Upper lobe of right lung (tissue), 1 donor: Measurements from ENCODE around the gene SARM1. TPM values are rescaled to one million over a fixed set of nuclear protein-coding genes. Genes with fewer than 3 reads are reported as not detected.

Experiments
- ATAC-seq: fragments of 200-7000 bp; cut with Tn5 transposase; one replicate; pipeline ENCODE4 v1.9.1; 2020; ENCODE audit warnings: mild to moderate bottlenecking, moderate library complexity
- DNase-seq: peaks from one replicate; pipeline ENCODE4 v3.0.0-alpha.2; 2020
- H3K27ac ChIP-seq: fragments of 200-600 bp; one replicate; pipeline ENCODE4 v1.8.0; 2022
- H3K27me3 ChIP-seq: fragments of 200-600 bp; one replicate; pipeline ENCODE4 v1.8.0; 2022; ENCODE audit warnings: mild to moderate bottlenecking
- H3K36me3 ChIP-seq: fragments of 200-600 bp; one replicate; pipeline ENCODE4 v1.8.0; 2022
- H3K4me1 ChIP-seq: fragments of 200-600 bp; one replicate; pipeline ENCODE4 v1.8.0; 2022
- H3K4me3 ChIP-seq: fragments of 200-600 bp; one replicate; pipeline ENCODE4 v1.8.0; 2022; ENCODE audit warnings: mild to moderate bottlenecking
- H3K9me3 ChIP-seq: fragments of 200-600 bp; one replicate; pipeline ENCODE4 v1.8.0; 2022
- intact Hi-C: fragments of 100-400 bp; cut with DNase I; formaldehyde crosslinking; loops from one replicate; pipeline ENCODE4 v1.11.0; 2022
- total RNA-seq: library from RNA; stranded (reverse); fragmentation: NEBNext Ultra II Directional; extraction: Animal tissue kit (Norgen Biotek cat#: 25700); gene quantifications from one replicate; pipeline ENCODE4 v1.2.1, GENCODE V29; 2021
- TF ChIP-seq, protein P1 (sequence below): fragments of 200-600 bp; IDR thresholded peaks from one replicate; pipeline ENCODE4 v1.8.0; 2022; ENCODE audit warnings: antibody characterized with exemption
- donor health status: DM: no; HTN: yes; CAD: no; lungs with severe emphysema.

SARM1 gene
- total RNA-seq, 1 donor from 2014 or later: 14.4 TPM

- ATAC-seq (peak; percentile 70), DNase-seq (no peak)
- no peak overlapping the region for H3K4me3 ChIP-seq
- H3K4me1 ChIP-seq: peaks cover 15% of the 10 kb centered on the region
- TF ChIP-seq, protein P1, sequence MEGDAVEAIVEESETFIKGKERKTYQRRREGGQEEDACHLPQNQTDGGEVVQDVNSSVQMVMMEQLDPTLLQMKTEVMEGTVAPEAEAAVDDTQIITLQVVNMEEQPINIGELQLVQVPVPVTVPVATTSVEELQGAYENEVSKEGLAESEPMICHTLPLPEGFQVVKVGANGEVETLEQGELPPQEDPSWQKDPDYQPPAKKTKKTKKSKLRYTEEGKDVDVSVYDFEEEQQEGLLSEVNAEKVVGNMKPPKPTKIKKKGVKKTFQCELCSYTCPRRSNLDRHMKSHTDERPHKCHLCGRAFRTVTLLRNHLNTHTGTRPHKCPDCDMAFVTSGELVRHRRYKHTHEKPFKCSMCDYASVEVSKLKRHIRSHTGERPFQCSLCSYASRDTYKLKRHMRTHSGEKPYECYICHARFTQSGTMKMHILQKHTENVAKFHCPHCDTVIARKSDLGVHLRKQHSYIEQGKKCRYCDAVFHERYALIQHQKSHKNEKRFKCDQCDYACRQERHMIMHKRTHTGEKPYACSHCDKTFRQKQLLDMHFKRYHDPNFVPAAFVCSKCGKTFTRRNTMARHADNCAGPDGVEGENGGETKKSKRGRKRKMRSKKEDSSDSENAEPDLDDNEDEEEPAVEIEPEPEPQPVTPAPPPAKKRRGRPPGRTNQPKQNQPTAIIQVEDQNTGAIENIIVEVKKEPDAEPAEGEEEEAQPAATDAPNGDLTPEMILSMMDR: no peak
- H3K9me3 ChIP-seq: no peaks in the 10 kb centered on the region
- no peaks in the 10 kb centered on the region for H3K27me3 ChIP-seq
- H3K27ac ChIP-seq: no peak overlapping the region
- intact Hi-C loops: no loop called here
- peaks cover 100% of the 10 kb centered on the region for H3K36me3 ChIP-seq
Observed at GRCh38 chr17:28345419-28346198, 25.9 kb upstream of the SARM1 start.

- peaks cover 15% of the 10 kb centered on the region for H3K4me1 ChIP-seq
- peaks cover 100% of the 10 kb centered on the region for H3K36me3 ChIP-seq
- H3K27ac ChIP-seq: peak overlapping the region; percentile 8
- no peak overlapping the region for H3K4me3 ChIP-seq
- H3K27me3 ChIP-seq: no peaks in the 10 kb centered on the region
- no peaks in the 10 kb centered on the region for H3K9me3 ChIP-seq
- TF ChIP-seq, protein P1: no peak
- intact Hi-C loops: no loop called here
- DNase-seq: peak; percentile 4
- ATAC-seq: no peak
Observed at GRCh38 chr17:28346199-28346580, 25.3 kb upstream of the SARM1 start.

GRCh38 chr17:28346746-28347246 is 24.7 kb upstream of the SARM1 start:
- Histone ChIP-seq H3K4me3 (no peak overlapping the region), H3K27ac (peak overlapping the region; percentile 8), H3K36me3 (peaks cover 100% of the 10 kb centered on the region), H3K27me3 (no peaks in the 10 kb centered on the region), H3K4me1 (peaks cover 15% of the 10 kb centered on the region), H3K9me3 (no peaks in the 10 kb centered on the region)
- TF ChIP-seq, protein P1: peak; percentile 40
- ATAC-seq (peak; percentile 23), DNase-seq (peak; percentile 51)
- intact Hi-C loops: no loop called here

- H3K27me3 ChIP-seq: no peaks in the 10 kb centered on the region
- H3K36me3 ChIP-seq: peaks cover 100% of the 10 kb centered on the region
- ATAC-seq: no peak
- TF ChIP-seq, protein P1: no peak
- H3K4me3 ChIP-seq: no peak overlapping the region
- intact Hi-C loops: no loop called here
- H3K27ac ChIP-seq: peak overlapping the region; percentile 26
- DNase-seq: peak; percentile 60
- H3K4me1 ChIP-seq: peaks cover 15% of the 10 kb centered on the region
- H3K9me3 ChIP-seq: no peaks in the 10 kb centered on the region
Observed at GRCh38 chr17:28347261-28347891, 24.1 kb upstream of the SARM1 start.

- TF ChIP-seq, protein P1: no peak
- ATAC-seq (no peak), DNase-seq (peak; percentile 25)
- Histone ChIP-seq H3K4me1 (peaks cover 15% of the 10 kb centered on the region), H3K27me3 (no peaks in the 10 kb centered on the region), H3K9me3 (no peaks in the 10 kb centered on the region), H3K36me3 (peaks cover 100% of the 10 kb centered on the region), H3K4me3 (no peak overlapping the region), H3K27ac (no peak overlapping the region)
- intact Hi-C loops: no loop called here
Observed at GRCh38 chr17:28348979-28349378, 22.5 kb upstream of the SARM1 start.
